ENCODE results near the gene VSIG4.
"Not testable (repeated sequence)": the region's sequence is repeated elsewhere in the genome, so short reads cannot be mapped to it uniquely, and the experiment has no call there.

Gene VSIG4, protein sequence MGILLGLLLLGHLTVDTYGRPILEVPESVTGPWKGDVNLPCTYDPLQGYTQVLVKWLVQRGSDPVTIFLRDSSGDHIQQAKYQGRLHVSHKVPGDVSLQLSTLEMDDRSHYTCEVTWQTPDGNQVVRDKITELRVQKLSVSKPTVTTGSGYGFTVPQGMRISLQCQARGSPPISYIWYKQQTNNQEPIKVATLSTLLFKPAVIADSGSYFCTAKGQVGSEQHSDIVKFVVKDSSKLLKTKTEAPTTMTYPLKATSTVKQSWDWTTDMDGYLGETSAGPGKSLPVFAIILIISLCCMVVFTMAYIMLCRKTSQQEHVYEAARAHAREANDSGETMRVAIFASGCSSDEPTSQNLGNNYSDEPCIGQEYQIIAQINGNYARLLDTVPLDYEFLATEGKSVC

DNA sequence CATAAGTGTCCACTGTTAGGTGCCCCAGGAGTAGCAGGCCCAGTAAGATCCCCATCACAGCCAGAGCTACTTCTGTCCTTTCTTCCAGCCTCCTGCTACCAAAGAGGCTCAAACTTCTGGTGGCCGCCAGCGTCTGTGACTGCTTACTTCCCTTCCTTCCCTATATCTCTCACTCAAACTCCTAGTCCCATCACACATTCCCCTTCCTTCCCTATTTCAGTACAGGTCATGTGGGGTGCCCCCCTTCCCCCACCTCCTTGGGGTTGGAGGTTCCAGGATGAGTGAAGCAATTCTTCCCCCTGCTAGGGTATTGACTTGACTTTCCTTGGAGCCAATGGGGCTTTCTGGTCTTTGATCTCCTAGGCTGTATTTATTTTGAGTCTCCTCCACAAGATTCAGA lies at the start of gene VSIG4:
TSS of gene VSIG4 (minus strand) at position 137 of the 400 bp plus-strand sequence. CDS start at position 55, 82 bp downstream.
- DNase-seq (ENCODE audit: low spot score): no peak

DNA sequence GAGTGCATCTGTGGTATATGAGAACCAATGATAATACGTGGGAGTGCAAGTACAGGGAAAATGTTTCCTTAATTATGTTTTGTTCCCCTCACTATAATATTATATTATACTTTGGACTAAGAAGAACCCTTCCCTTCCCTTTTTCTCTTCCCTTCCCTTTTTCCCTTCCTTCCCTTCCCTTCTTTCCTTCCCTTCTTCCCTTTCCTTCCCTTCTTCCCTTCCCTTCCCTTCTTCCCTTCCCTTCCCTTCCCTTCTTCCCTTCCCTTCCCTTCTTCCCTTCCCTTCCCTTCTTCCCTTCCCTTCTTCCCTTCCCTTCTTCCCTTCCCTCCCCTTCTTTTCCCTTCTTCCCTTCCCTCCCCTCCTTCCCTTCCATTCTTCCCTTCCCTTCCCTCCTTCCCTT lies 36.9 kb upstream of the VSIG4 start:
- DNase-seq (ENCODE audit: low spot score): no peak

DNA sequence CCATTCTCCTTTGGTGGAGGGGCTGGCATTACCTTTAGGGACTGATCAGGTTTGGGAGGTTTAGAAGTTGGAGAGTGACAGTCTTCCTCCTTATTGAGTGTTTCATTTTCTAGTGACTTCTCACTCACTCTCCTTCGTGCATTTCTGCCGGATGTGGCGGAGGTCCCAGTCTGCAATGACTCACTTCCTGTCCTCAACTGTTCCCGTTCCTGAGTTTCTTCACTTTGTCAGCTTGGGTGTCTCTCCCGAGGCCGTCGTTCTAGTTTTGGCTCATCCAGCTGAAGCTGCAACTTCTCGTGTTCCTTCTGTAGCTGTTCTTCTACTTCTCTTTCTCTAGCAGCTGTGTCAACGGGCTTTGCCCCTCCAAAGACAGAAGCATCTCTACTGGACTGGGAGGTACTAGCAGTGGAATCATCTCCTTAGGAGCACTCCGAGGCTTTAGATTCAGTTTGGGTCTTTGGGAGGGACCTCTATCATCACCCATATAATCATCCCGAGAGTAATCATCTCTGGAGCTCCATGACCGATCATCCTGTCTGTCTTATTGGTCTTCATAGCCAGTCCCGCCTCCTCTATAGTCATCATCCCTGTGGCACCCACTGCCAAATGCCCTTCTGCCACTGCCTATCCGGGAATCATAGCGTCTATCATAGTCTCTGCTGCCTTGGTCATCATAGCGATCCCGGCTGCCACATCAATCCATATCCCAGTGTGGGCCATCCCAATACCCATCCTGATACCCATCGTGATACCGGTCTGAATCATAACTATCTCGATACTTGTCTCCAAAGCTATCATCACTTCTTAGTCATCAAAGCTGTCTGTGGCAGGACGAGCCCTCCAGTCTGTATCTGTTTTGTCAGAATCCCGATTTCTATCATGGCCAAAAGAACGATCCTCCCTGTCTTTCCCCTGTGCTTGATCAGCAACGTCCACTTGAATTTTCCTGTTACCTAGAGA lies 35.3 kb upstream of the VSIG4 start:
- no peak for DNase-seq (ENCODE audit: low spot score)

DNA sequence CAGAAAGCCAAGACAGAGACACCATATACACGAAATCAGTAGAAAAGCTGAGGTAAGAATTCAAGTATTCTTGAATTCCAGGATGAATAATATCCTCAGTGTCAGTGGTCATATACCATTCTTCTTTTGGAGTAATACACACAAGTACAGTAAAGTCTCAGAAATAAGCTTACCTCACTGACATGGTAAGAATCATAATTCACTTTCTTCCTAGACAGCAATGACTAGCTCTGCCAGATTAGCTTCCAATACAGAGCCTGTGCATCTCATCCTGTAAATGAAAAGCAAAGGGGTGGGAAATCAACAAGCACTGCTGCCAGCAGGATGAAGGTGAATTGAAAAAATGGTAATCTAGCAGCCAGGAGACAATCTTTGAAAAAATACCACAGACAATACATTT lies 31.2 kb upstream of the VSIG4 start:
- no peak for DNase-seq (ENCODE audit: low spot score)

DNA sequence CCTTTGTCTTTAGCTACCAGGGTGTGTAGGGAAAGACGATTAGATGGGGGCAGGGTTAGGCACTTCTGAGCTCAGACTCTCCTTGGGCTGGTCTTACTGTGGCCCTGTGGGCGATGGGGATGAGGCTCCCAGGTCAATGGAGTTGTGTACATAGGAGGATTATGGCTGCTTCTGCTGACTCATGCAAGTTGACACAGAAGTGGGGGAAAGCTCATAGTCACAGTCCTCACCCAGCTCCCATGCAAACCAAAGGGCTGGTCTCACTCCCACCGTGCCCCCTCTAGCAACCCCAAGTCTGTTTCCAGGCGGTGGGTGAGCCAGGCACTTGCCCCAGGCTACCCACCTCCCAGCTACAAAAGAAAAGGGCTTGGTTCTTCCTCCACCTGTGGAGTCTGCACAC lies 24.4 kb upstream of the VSIG4 start:
- DNase-seq (ENCODE audit: low spot score): no peak

DNA sequence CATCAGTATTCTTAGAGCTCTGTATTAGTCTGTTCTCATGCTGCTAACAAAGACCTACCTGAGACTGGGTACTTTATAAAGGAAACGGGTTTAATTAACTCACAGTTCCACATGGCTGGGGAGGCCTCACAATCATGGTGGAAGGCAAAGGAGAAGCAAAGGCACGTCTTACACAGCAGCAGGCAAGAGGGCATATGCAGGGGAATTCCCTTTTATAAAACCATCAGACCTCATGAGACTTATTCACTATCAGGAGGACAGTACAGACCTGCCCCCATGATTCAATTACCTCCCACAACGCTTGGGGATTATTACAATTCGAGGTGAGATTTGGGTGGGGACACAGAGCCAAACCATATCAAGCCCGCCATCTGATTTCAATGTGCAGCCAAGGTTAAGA lies 17.1 kb upstream of the VSIG4 start:
- not testable (repeated sequence) for DNase-seq (ENCODE audit: low spot score)

DNA sequence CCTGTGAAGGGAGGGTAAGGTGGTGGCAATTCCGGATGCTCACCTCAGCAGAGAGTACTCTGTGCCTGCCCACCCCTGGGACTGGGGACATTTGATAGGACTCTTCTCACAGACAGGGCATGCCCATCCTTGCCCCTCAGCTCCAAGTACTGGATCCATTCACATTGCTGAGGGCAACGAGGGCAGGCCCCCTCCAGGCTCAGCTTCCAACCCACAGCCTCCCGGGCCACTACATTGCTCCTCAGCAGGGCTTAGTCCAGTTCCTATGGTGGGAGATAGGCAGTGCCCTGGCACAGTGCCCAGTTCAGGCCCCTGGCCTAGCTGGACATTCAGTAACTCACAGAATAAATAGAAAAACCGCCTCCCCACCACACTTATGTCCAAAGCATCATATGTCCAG lies 15.1 kb upstream of the VSIG4 start:
- no peak for DNase-seq (ENCODE audit: low spot score)

DNA sequence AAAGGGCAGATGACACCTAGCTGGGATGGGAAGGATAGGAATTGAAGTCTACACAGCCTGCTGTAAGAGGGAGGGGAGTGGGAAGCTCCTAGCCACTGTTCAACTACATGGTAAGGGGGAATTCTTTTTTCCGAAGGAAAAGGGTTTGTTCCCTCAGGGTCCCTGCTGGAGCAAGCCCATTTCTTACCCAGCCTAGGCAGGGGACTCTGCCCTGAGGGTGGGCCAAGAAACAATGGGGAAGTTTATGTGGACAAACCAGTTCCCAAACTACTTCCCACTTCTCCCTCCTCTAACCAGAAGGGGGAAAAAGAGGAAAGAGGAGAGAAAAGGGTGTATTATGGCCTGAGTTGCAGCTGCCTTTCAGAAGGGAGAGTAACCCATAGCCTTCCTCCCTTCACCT lies 13.5 kb upstream of the VSIG4 start:
- DNase-seq (ENCODE audit: low spot score): no peak

DNA sequence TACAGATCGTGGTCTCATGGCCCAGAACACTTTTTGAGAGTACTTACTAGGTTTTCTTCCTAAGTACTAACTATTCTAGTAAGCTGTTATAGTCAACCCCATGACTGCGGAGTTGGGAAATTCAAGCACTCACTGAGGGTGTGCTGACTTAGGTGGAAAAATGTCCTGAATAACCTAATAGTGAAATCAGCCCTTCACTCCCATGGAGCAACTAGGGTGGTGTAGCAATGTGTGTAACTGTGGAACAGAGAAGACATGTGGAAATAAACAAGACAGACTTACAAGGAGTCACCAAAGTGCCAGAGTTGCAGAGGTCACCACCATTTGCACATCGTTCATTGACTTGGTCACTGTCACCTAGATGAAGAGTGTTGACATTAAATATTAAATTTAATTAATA lies 12.1 kb upstream of the VSIG4 start:
- no peak for DNase-seq (ENCODE audit: low spot score)

DNA sequence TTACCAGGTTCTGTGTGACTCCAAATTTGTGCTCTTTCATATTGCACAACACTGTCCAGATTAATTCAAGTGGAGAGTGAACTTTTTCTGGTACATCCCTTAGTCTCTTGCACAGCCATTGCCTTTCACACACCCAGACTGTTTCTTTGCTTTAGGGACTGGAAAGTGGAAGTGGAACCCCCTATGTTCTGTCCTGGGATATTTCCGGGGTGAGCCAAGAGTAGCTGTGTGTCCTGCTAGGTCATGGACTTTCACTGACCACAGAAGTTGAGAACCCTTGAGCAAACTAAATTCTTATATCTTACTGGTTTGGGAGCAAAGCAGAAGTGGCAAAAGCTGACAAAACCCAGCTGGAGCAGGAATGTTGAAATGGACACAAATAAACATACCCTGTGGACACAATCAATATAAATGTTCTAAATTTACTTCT lies 10.3 kb upstream of the VSIG4 start:
- no peak for DNase-seq (ENCODE audit: low spot score)

DNA sequence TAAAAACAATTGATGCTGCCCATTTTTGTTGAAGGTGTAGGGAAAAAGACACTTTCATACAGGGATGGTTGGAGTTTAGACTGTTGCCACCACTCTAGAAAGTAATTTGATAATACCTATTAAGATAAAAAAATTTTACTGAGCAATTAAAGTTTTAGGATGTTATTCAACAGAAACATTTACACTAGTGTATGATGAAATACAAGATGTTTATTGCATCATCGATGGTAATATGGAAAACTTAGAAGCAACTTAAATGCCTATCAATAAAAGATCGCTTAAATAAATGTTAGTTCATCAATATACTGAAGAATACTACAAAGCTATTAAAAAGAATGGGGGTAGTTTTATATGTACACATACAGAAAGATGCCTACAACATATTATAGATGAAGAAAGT lies 9.2 kb upstream of the VSIG4 start:
- no peak for DNase-seq (ENCODE audit: low spot score)

DNA sequence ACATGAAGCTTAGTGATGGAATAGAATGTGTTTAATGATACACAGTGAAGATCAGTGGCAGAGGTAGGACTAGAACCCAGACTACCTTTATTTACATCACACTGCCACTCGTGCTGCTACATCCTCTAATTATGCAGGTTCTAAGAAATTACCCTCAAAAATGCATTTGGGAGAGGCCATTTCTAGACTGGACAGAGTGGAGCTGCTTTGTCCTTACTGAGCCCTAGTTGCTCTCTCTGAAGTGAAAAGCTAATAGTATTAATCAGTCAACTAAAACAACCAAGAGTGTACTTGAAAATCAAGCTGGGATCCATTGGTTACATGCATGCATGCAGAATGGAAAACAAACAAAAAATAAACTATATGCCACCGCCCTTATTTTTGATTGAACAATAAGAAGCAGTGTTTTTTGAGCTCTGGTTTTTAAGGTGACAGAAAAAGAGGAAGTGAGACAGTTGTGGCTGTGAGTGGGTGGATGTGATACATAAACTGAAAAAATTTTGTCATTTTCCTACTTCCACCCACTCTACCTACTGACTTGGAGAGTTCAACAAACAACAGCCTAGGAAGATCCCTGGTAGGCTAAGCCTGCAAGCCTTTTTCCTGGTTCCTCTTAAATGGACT lies 6.8 kb upstream of the VSIG4 start:
- DNase-seq (ENCODE audit: low spot score): no peak

DNA sequence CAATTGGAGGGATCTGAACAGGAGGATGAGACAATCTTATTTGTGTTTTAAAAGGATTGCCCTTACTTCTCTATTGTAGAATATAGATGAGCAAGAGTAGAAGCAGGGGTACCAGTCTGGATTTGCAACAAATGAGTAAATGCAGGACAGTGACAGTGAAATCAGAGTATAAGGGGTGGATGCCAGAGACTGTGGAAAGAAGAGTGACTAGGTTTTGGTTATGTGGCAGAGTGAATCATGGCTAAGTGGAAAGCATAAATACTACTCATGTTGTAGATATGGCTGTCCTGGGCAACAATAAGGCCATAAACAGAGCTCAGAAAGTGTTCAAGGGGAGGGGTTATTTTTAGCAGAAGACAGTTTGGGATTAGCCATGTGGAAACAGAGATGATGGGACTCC lies 6.0 kb upstream of the VSIG4 start:
- no peak for DNase-seq (ENCODE audit: low spot score)

DNA sequence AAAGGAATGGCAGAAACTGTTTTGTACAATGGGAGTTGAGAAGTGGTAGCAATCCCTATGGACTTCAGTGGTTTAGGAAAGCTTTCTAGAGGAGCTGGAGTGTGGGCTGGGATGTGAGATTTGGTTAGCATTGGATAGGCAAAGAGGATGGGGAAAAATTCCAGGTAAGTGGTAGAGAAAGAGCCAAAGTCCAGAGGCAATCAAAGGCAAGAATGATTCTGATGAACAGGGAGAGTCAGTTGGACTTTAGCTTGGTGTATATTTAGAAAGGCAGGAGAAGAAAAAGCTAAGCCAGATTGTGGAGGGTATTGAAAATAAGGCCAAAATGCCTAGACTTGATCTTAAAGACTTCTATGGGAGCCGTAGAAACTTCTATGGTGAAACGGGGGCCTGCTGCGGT lies 3.7 kb upstream of the VSIG4 start:
- no peak for DNase-seq (ENCODE audit: low spot score)

DNA sequence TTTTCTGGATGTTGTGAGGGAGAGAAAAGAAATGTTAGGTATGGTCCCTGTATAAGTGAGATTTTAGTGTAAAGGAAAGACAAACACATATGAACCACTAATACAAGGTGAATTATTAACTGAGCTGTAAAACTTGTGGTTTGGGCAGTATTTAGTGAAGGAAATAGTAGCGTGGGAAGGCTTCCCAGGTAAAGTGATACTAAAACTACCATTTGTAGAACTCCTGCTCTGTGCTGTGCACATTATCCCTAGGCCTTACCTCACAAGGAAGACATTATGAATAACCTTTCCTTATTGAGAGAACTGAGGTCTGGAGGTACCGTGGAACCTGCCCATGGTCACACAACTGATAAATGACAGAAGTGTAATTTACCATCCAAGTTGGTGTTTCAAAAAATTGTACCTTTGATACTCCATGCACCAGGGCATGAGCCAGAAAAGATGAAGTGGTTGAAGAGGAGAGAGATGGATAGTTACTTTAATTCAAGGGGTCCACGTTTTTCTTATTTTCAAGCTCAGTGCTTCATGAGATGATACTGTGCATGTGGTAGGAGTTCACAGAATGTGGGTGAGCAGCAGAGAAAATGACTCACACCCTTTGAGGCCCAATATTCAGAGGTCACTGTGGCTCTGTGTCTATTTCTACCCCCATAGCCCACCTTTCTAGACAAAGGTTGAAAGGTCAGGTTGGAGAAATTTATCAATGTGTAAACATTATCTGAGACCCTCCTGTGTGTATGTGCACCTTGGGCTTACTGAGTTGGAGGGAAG lies 2.6 kb upstream of the VSIG4 start:
- DNase-seq (ENCODE audit: low spot score): no peak

DNA sequence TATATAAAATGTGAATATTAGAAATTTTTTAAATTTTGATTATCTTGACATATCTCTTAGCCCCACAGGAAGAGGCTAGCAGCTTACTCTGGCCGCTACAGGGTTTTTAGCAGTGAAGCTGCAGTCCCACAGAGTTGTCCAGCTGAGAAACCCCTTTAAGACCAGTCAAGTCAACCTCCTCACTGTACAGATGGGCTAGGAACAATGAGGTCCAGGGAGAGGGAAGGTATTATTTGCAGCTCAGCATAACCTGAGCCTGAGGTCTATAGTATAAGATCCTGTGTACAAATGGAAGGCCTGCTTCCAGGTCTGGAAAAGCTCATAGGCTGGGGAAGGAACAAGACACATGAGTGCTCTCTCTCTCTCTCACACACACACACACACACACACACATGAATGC lies 1.8 kb downstream of the VSIG4 start:
- DNase-seq (ENCODE audit: low spot score): no peak

DNA sequence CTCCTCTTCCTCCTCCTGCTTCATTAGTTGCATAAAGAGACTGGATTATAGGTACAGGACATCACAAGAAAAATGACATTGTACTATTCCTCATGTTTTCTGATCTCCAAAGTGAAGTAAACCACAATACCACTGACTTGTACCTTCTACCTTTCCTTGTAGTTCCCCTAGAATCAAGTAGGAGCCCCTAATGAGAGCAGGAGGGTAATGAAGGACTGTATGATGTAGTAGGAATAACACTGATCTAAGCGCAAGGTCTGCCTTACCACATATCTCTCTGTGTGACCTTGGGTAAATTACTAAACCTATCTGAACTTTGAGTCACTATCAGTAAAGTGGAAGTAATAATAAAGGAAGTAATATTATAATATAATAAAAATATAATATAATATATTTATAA lies 3.6 kb downstream of the VSIG4 start:
- DNase-seq (ENCODE audit: low spot score): no peak

DNA sequence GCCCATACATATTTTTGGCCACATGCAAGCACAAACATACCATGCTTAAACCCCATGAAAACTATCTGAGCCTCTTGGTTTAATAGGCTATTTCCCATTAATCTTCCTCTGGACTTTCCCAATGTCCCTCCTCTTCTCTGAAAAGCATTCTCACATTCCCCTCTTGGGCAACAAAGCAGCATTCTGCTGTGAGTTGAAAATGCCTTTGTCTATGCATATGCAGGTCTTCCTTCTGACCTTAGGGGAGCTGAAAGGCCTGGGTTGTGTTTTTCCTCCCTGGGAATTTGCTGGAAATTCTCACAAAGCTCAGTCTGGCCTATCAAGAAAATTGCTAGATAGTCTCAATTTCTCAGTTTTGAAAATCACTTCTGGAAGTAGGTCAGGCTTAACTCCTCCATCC lies 4.2 kb downstream of the VSIG4 start:
- DNase-seq (ENCODE audit: low spot score): no peak

DNA sequence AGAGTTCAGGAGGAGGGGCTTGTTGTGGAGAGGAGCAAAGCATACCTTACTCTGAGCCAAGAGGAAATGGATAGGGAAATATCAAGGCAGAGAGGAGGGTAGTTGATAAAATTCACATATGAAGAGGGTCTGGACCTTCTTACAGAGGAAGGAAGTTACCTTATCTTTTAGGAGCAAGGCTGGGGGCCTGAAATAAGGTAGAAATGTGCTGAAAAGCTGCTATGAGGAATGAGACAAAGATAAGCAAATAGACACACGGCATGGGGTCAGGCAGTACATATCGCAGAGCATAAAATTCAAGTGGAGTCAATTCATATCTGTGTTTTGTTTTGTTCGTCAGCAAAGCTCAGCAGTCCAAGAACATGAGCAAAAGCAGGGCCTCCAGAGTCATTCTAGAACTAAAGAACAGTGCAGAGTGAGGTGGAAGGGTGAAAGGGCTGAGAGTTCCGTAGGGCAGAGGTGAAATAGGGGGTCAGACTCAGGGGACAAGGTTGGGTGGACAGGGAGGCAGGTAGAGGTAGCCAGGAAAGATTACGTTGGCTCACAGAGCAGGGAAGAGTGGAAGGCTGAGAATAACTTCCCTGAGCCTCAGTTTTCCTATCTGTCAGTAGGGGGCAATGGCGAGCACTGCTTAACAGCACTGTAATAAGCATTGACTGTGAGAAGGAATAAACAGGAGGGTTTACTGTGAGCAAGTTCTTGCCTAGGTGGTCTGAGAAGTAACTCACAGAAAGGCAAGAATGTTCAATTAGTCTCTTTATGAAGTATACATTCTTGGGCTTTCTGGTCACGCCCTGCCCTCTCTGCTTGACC lies 9.2 kb downstream of the VSIG4 start:
- no peak for DNase-seq (ENCODE audit: low spot score)

DNA sequence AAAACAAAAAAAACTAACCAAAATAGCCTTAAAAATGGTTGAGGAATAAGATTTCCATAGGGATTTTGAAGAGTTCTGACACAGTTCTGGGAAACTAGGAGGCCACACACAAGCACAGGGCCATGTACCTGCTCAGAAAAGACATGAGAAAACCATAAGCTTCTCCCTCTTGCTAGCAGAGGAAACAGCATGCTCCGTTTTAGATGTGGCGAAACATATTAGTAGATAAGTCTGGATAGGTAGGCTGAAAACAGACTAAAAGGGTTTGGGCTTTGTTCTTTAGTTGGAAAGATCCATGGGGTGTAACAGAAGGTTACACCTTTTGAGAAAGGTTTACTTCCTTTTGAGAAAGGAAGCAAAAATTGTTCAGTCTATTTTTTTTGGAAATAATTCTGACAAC lies 10.9 kb downstream of the VSIG4 start:
- DNase-seq (ENCODE audit: low spot score): no peak

DNA sequence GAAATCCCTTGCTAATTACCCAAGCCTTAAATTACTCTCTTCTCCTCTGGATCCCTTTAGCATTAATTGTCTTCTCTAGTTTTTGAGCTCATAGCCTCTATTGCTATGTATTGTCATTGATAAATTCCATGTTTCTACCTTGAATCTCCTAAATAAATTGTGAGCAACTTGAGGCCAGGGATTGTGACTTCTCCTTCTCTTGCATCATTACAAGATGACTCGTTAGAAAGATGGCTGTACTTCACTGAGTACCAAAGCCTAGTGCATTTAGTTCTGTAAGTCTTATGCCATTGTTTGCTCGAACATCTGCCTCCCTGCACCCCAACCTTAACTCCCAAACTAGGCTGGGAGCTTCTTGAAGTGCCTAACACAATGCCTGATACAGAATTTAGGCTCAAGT lies 15.3 kb downstream of the VSIG4 start:
- no peak for DNase-seq (ENCODE audit: low spot score)
